ENCODE results near the gene CUBN. TPM values are rescaled to one million over a fixed set of nuclear protein-coding genes. Genes with fewer than 3 reads are reported as not detected.
A peak's percentile ranks its signal among the peaks of the same experiment; 100 is the strongest.

Gene CUBN
- total RNA-seq, 2 donors from 2014 or later: 0.75 to 1.3 TPM

DNA sequence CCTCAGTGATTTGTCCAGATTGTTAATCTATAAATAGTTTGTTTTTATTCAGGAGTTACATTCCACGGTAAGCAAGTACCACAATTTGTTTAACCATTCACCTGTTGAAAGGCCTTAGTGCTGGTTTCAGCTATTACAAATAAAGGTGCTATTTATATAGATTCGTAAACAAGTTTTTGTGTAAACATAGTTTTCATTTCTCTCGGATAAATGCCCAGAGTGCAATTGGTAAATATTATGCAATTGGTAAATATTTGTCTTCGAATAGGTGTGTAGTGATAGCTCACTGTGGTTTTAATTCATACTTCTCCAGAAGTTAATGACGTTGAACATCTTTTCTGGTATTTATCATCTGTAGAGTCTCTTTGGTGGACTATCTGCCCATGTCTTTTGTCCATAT lies 235.9 kb downstream of the CUBN start:
- H3K9me3 Mint-ChIP-seq: no peaks in the 10 kb centered on the region

GRCh38 chr10:16891375-16892313 lies 238.0 kb downstream of the CUBN start:
- Mint-ChIP-seq H3K27ac (peak overlapping the region; percentile 84), H3K27me3 (ENCODE audit: insufficient read depth) (peaks cover 2% of the 10 kb centered on the region), H3K9me3 (no peaks in the 10 kb centered on the region), H3K4me3 (no peak overlapping the region), H3K4me1 (peaks cover 3% of the 10 kb centered on the region), H3K36me3 (ENCODE audit: low read depth) (no peaks in the 10 kb centered on the region)
- 27 to 51% methylated on average over 9 to 12 of the region's 12 CpGs for WGBS, 2 experiments (ENCODE audit: insufficient coverage in 1 of 2, insufficient read length in 1 of 2)
- H3K9me3 ChIP-seq (ENCODE audit: control insufficient read depth, low read length): peaks cover 4% of the 10 kb centered on the region
- peak; percentile 84 for TF ChIP-seq CTCF (conservative IDR thresholded peaks at IDR 0.05)
- DNase-seq: peak; percentile 87
- no peaks in the 10 kb centered on the region for H3K4me1 ChIP-seq (ENCODE audit: control insufficient read depth, insufficient read depth, low read length)
- H3K27ac ChIP-seq (ENCODE audit: low read depth, low read length): no peak overlapping the region
- no peaks in the 10 kb centered on the region for H3K27me3 ChIP-seq (ENCODE audit: control insufficient read depth, insufficient read depth, low read length, poor library complexity, severe bottlenecking)
- H3K4me3 ChIP-seq (ENCODE audit: low read length): no peak overlapping the region
- no peak overlapping the region for H3K9ac ChIP-seq (ENCODE audit: extremely low read depth, low read length, poor library complexity, severe bottlenecking)
- no peaks in the 10 kb centered on the region for H3K36me3 ChIP-seq (ENCODE audit: control insufficient read depth, insufficient read depth, low read length)

More for the DNA sequence above, 235.9 kb downstream of the CUBN start:
- Mint-ChIP-seq H3K4me1 (peaks cover 3% of the 10 kb centered on the region), H3K4me3 (no peak overlapping the region), H3K27ac (no peak overlapping the region), H3K27me3 (ENCODE audit: insufficient read depth) (peaks cover 2% of the 10 kb centered on the region), H3K36me3 (ENCODE audit: low read depth) (no peaks in the 10 kb centered on the region)
- no peak overlapping the region for H3K9ac ChIP-seq (ENCODE audit: extremely low read depth, low read length, poor library complexity, severe bottlenecking)
- peaks cover 5% of the 10 kb centered on the region for H3K9me3 ChIP-seq (ENCODE audit: control insufficient read depth, low read length)
- no peak overlapping the region for H3K4me3 ChIP-seq (ENCODE audit: low read length)
- H3K4me1 ChIP-seq (ENCODE audit: control insufficient read depth, insufficient read depth, low read length): no peaks in the 10 kb centered on the region
- no peak overlapping the region for H3K27ac ChIP-seq (ENCODE audit: low read depth, low read length)
- no peaks in the 10 kb centered on the region for H3K36me3 ChIP-seq (ENCODE audit: control insufficient read depth, insufficient read depth, low read length)
- no peak for DNase-seq
- no peaks in the 10 kb centered on the region for H3K27me3 ChIP-seq (ENCODE audit: control insufficient read depth, insufficient read depth, low read length, poor library complexity, severe bottlenecking)
- no peak for TF ChIP-seq CTCF (conservative IDR thresholded peaks at IDR 0.05)
- 93 to 100% methylated on average over 4 to 5 of the region's 5 CpGs for WGBS, 2 experiments (ENCODE audit: insufficient coverage in 1 of 2, insufficient read length in 1 of 2)

- H3K4me3 Mint-ChIP-seq: no peak overlapping the region
- H3K4me1 Mint-ChIP-seq: peaks cover 3% of the 10 kb centered on the region
- Histone ChIP-seq H3K4me3 (ENCODE audit: low read length) (no peak overlapping the region), H3K9ac (ENCODE audit: extremely low read depth, low read length, poor library complexity, severe bottlenecking) (no peak overlapping the region), H3K36me3 (ENCODE audit: control insufficient read depth, insufficient read depth, low read length) (no peaks in the 10 kb centered on the region), H3K27me3 (ENCODE audit: control insufficient read depth, insufficient read depth, low read length, poor library complexity, severe bottlenecking) (no peaks in the 10 kb centered on the region), H3K4me1 (ENCODE audit: control insufficient read depth, insufficient read depth, low read length) (no peaks in the 10 kb centered on the region), H3K27ac (ENCODE audit: low read depth, low read length) (no peak overlapping the region), H3K9me3 (ENCODE audit: control insufficient read depth, low read length) (no peaks in the 10 kb centered on the region)
- H3K9me3 Mint-ChIP-seq: no peaks in the 10 kb centered on the region
- WGBS, 2 experiments (ENCODE audit: insufficient coverage in 1 of 2, insufficient read length in 1 of 2): 88 to 91% methylated on average over 5 to 6 of the region's 6 CpGs
- no peaks in the 10 kb centered on the region for H3K36me3 Mint-ChIP-seq (ENCODE audit: low read depth)
- no peak for TF ChIP-seq CTCF (conservative IDR thresholded peaks at IDR 0.05)
- peaks cover 2% of the 10 kb centered on the region for H3K27me3 Mint-ChIP-seq (ENCODE audit: insufficient read depth)
- H3K27ac Mint-ChIP-seq: no peak overlapping the region
- DNase-seq: no peak
These were observed 238.9 kb downstream of the CUBN start for GRCh38 chr10:16890691-16891090.

Measured in endodermal cell (in vitro differentiated cells).